ENCODE measurements around the gene DENND2C.

Gene DENND2C, protein sequence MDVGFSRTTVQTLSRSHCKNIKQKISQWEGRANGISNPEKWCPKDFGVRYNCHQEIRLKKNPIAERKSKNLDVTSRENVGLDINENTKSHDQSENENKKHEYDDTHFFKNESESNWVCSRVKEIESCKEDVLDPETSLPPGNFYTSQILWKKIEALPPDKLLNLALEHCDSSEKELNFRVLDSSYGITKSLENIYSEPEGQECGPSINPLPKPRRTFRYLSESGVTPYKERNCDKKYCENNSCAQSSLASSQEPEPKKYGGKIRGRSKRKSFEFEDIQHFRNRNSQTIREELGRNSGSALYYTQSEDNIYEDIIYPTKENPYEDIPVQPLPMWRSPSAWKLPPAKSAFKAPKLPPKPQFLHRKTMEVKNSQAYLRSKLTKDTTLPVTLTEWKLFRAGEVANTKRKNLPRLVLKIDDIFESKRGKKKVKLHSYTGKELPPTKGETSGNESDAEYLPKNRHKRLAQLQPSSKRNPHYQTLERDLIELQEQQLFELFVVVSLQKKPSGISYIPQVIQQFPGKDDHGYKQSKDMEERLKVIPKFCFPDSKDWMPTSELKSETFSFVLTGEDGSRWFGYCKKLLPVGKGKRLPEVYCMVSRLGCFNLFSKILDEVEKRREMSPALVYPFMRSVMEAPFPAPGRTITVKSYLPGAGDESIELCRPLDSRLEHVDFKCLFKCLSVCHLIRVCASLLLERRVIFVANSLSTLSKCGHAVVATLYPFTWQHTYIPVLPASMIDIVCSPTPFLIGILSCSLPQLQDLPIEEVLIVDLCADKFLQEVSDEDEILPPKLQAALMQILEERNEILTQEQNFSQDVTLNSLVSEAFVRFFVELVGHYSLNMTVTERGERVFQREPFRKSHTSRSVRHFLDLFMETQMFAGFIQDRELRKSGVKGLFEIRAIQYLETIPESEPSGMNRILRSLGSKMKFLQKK

DNA sequence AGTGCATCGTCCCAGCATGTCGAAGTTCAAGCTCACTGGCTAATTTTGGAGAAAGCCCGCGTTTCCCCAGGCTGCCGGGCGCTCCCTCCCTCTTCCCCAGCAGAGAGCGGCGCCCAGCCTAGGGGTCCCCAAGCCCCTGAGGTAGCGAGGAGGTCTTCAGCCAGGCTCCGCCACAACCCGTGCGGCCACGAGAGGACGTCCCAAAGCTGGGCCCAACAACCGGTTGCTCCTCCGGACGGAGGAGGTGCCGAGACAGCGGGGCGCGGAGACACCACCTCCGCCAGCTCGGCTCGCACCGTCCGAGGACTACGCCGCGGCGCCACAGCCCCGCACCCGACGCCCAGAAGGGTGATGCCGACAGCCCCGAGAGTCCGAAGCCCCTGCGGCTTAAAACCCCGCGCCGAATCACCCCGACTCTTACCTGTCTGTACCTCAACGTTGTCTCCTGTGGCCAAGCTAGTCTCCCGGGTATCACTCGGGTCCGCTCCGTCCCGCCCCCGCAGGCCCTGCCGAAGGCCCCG lies at the start of gene DENND2C:
TSS of gene DENND2C (minus strand) at position 488 of the 521 bp plus-strand sequence. CDS start 44,065 bp downstream, outside the sequence.
- DNase-seq = peak; percentile 81
- in situ Hi-C loops (cut with MboI; ENCODE audit: low pct_unique_long_range_greater_than_20kb, low sequenced_read_pairs) = no loop called here

DNA sequence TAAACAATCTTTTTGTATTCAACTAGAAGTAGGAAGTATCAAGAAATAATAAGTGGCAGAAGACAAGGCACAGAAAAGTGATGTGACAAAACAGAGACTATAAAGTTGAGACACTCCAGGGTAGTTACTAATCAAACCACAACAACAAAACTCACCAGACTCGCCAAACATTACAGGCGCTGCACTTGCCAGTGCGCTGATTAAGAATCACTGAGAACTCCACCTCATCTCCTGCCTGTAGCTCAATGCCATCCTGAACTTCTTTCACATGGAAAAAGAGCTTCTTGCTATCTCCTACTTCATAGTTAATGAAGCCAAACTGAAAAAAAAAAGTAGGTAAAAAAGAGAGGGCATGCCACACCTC lies 49.6 kb upstream of the DENND2C start:
- DNase-seq = no peak
- in situ Hi-C loops (cut with MboI; ENCODE audit: low pct_unique_long_range_greater_than_20kb, low sequenced_read_pairs) = no loop called here

- in situ Hi-C loops (cut with MboI; ENCODE audit: low pct_unique_long_range_greater_than_20kb, low sequenced_read_pairs) = no loop called here
- no peak for DNase-seq
Measured at GRCh38 chr1:114718661-114719423, 49.0 kb upstream of the DENND2C start.

DNA sequence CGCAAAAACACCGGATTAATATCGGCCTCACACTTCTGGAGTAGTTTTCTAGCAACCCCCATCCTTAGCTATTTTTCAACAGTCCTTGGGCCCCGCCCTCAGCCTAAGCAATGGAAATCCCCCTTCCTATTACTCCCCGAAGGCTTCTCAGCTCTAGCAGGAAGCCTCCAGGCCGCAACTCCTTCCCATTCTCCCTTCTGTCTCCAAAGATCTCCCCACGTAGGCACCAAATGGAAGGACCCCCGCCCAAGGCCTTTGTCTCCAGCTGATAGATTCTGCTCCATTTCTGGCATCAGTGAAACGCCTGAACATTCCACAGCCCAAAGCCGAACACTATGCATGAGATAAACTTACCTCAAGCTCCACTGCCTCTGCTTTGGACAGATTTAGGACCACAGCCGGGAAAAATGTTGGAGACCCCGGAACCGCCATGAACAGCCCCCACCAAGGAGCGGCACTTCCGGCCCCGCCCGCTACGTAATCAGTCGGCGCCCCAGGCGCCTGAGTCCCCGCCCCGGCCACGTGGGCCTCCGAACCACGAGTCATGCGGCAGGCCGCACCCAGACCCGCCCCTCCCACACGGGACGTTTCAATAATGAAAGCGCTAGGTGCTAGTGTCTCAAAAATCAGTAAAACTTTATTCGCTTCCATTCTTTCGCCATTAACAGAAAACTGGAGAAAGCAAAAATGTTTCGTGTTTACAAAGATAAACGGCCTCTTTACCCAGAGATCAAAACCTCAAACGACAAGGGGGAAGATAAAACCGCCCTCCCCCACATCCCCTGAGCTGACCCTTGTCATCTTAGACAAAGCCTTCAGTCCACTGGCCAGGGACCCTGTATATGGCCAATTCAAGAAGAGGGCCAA lies 46.7 kb upstream of the DENND2C start, which contains the start of gene NRAS:
TSS of gene NRAS (minus strand) at position 468 of the 867 bp plus-strand sequence. CDS start 611 bp downstream, outside the sequence.
- peak; percentile 91 for DNase-seq
- in situ Hi-C loops (cut with MboI; ENCODE audit: low pct_unique_long_range_greater_than_20kb, low sequenced_read_pairs) = no loop called here

GRCh38 chr1:114715952-114716303 lies 46.1 kb upstream of the DENND2C start:
- DNase-seq = no peak

DNA sequence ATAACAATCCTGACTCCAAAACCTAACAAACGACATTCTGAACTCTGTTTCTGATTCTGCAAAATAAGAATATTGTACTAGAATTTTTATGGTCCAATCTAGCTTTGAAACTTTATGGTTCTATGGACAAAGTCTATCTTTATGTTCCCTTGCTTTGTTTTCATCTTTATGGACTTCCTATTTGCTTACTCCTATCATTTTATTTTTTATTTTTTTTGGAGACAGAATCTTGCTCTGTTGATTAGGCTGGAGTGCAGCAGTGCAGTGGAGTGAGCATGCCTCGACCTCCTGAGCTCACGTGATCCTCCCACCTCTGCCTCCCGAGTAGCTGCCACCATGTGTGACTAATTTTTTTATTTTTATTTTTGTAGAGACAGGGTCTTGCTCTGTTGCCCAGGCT lies 43.1 kb upstream of the DENND2C start:
- in situ Hi-C loops (cut with MboI; ENCODE audit: low pct_unique_long_range_greater_than_20kb, low sequenced_read_pairs) = no loop called here
- DNase-seq = no peak

More at GRCh38 chr1:114715952-114716303, 46.1 kb upstream of the DENND2C start:
- in situ Hi-C loops (cut with MboI; ENCODE audit: low pct_unique_long_range_greater_than_20kb, low sequenced_read_pairs) = no loop called here

DNA sequence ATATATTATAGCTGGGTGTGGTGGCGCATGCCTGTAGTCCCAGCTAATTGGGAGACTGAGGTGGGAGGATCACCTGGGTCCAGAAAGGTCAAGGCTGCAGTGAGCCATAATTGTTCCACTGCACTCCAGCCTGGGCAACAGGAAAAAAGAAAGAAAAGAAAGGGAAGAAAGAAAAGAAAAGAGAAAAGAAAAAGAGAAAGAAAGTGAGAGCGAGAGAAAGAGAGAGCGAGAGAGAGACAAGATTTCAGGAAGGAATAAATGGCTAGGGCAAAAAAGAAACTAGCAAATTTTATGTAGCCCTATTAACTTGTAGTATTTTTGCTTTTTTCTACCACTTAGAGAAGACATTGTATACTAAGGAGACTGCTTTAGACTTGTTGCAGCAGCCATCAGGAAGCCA lies 40.5 kb upstream of the DENND2C start:
- DNase-seq = no peak
- in situ Hi-C loops (cut with MboI; ENCODE audit: low pct_unique_long_range_greater_than_20kb, low sequenced_read_pairs) = no loop called here

- in situ Hi-C loops (cut with MboI; ENCODE audit: low pct_unique_long_range_greater_than_20kb, low sequenced_read_pairs) = no loop called here
Measured at GRCh38 chr1:114707604-114708003, 37.8 kb upstream of the DENND2C start.

GRCh38 chr1:114703242-114703641 lies 33.4 kb upstream of the DENND2C start:
- in situ Hi-C loops (cut with MboI; ENCODE audit: low pct_unique_long_range_greater_than_20kb, low sequenced_read_pairs) = no loop called here
- DNase-seq = no peak

More at GRCh38 chr1:114707604-114708003, 37.8 kb upstream of the DENND2C start:
- DNase-seq = no peak

GRCh38 chr1:114702737-114703136 lies 32.9 kb upstream of the DENND2C start:
- in situ Hi-C loops (cut with MboI; ENCODE audit: low pct_unique_long_range_greater_than_20kb, low sequenced_read_pairs) = no loop called here
- DNase-seq = no peak

DNA sequence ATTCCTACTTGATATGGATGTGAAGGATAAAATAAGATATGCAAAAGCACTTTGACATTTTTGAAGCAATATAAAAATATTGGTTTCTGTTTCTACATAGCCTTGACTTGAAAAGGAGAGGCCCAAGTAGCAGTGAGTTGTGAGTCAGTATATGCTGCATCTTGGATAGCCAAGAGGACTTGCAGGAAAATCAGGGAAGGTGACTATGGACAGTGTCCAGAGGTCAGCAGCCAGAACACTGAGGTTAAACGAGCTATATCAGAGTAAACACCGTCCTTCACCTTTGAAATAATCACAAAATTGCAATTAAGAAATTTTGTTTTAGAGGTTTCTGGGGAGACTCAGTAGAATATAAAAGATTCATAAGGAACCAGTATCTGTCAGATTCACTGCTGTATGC lies 32.1 kb upstream of the DENND2C start:
- in situ Hi-C loops (cut with MboI; ENCODE audit: low pct_unique_long_range_greater_than_20kb, low sequenced_read_pairs) = no loop called here
- no peak for DNase-seq

DNA sequence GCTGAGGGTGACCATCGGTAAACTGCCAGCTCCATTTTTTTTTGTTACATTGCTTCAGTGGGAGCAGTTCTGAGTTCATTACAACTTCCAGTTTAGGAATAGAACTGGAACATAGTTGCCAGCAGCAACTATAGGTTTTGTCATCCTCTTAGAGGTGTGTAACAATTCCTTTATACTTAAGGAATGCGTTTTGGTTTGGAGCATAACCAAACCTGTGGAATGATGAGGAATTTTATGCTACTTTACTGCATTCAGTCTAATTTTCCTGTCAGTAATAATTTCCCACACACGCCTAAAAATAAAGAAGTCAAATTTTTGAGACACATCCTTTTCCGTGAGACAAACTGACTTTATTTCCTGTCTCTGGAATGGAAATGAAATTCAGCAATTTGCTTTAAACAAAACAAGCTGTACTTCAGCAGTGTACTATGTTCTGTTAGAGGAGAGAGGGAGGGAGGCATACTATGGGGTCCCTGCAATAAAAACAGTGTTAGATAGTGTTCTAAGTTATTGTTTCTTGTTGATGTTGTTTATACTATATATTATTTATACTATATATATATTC lies 30.3 kb upstream of the DENND2C start:
- in situ Hi-C loops (cut with MboI; ENCODE audit: low pct_unique_long_range_greater_than_20kb, low sequenced_read_pairs) = no loop called here
- no peak for DNase-seq

- no peak for DNase-seq
- in situ Hi-C loops (cut with MboI; ENCODE audit: low pct_unique_long_range_greater_than_20kb, low sequenced_read_pairs) = no loop called here
Measured at GRCh38 chr1:114696810-114697209, 27.0 kb upstream of the DENND2C start.

DNA sequence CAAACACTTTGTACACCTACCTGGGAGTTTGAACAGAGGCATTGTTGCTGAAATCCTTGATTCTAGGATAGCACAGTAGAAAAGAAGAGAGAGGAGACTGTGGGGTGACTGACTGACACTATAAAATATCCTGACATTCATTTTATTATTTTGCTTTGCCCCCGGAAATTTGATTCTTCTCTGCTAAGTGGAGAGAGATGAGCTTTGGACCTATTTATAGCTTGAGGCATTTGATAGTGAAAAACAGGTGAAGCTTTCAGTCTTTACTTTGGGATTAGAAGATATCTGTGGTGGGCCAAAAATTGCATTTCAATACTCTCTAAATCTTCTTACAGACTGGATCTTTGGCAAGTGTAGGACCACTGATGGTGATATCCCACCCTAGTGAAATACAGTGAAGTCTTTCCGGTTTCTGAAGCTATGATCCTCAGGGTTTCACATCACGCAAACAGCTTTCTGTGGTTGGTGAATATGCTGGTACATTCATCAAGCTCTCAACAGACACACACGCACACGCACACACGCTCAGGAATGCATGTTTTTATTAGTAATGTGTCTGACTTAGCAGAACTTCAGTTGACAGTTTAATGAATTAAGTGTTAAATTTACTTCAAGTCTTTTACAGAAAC lies 25.7 kb upstream of the DENND2C start, which contains the start of gene AMPD1:
TSS of gene AMPD1 (minus strand) at position 117 of the 629 bp plus-strand sequence. CDS start at position 42, 75 bp downstream.
- no peak for DNase-seq
- in situ Hi-C loops (cut with MboI; ENCODE audit: low pct_unique_long_range_greater_than_20kb, low sequenced_read_pairs) = no loop called here

- DNase-seq = no peak
- in situ Hi-C loops (cut with MboI; ENCODE audit: low pct_unique_long_range_greater_than_20kb, low sequenced_read_pairs) = no loop called here
Measured at GRCh38 chr1:114694540-114695310, 24.9 kb upstream of the DENND2C start.

- DNase-seq = no peak
- in situ Hi-C loops (cut with MboI; ENCODE audit: low pct_unique_long_range_greater_than_20kb, low sequenced_read_pairs) = no loop called here
Measured at GRCh38 chr1:114692947-114693346, 23.1 kb upstream of the DENND2C start.

DNA sequence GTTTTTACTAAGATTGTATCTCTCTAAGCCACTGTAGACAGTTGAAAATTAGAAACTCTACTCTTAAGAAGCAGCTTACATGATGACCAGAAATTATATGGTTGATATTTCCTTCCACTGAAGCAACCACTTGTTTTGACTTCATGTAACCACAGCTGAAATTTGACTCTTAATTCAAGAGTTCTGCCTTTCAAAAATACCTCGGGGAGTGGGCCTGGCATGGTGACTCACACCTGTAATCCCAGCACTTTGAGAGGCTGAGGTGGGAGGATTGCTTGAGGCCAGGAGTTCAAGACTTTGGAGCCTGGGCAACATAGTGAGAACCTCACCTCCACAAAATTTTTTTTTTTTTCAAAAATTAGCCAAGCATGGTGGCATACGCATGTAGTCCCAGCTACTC lies 21.2 kb upstream of the DENND2C start:
- in situ Hi-C loops (cut with MboI; ENCODE audit: low pct_unique_long_range_greater_than_20kb, low sequenced_read_pairs) = no loop called here
- DNase-seq = no peak

Data from KBM-7 (cell line).